ENCODE data around the gene AK4.
"Not testable (repeated sequence)": the region's sequence is repeated elsewhere in the genome, so short reads cannot be mapped to it uniquely, and the experiment has no call there.

Gene AK4

GRCh38 chr1:65150108-65150463, 2.1 kb downstream of the AK4 start:
- in situ Hi-C loops (cut with MboI; ENCODE audit: low sequenced_read_pairs) = no loop called here

DNA sequence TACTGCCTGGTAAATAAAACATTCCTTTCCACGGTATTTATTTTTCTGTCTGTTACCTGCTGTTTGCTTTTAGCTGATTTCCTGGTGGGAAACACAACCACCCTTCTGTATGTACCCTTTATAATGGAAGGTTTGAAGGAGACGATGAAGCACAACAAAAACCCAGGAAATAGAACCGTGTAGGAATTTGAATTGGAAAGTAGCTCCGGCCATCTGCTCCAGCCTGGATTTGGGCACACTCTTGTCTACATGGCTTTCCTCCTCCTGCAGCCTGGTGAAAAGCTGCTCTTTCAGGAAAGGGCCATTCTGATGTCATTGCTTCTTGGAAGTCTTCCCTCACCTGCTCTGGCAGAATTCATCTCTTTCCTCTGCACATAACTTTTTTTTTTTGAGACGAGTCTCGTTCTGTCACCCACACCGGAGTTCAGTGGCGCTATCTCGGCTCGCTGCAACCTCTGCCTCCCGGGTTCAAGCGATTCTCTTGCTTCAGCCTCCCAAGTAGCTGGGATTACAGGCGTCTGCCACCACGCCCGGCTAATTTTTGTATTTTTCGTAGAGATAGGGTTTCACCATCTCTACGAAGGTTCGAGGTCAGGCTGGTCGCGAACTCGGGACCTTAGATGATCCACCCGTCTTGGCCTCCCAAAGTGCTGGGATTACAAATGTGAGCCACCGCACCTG, 2.7 kb downstream of the AK4 start:
- in situ Hi-C loops (cut with MboI; ENCODE audit: low sequenced_read_pairs) = no loop called here

DNA sequence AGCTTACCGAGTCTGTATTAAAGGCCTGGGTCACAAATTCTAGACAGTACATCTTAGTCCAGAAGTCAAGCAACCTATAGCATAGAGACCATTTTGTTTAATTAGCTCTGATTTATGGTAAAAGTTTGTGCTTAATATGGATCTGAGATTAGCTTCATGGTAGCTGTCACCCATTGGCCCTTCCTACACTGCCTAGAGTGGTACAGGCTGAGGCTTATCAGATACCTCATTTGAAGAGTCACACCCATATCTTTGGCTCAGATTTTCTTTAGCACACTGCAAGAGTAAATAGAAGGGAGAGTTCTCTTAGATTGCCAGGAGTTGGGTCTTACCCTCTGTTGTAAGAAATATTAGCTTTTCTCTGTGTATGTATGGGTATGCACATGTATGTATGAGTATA, 3.6 kb downstream of the AK4 start:
- in situ Hi-C loops (cut with MboI; ENCODE audit: low sequenced_read_pairs) = no loop called here

DNA sequence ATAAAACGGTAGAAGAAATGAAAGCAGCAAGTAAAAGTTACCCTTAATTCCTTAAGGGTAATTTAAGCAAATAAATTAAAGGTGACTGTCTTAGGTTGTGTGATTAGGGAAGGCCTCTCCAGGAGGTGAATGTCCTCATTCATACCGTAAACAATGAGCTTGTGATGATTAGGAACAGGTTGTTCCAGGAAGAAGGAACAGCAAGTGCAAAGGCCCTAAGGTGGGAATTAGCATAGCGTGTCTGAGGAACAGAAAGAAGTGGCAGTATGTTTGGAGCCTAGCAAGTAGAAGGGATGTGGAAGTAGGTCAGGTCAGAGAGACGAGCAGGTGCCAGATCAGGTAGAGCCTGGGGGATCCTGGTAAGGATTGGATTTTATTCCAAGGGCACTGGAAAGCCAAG, 5.6 kb downstream of the AK4 start:
- in situ Hi-C loops (cut with MboI; ENCODE audit: low sequenced_read_pairs) = no loop called here

DNA sequence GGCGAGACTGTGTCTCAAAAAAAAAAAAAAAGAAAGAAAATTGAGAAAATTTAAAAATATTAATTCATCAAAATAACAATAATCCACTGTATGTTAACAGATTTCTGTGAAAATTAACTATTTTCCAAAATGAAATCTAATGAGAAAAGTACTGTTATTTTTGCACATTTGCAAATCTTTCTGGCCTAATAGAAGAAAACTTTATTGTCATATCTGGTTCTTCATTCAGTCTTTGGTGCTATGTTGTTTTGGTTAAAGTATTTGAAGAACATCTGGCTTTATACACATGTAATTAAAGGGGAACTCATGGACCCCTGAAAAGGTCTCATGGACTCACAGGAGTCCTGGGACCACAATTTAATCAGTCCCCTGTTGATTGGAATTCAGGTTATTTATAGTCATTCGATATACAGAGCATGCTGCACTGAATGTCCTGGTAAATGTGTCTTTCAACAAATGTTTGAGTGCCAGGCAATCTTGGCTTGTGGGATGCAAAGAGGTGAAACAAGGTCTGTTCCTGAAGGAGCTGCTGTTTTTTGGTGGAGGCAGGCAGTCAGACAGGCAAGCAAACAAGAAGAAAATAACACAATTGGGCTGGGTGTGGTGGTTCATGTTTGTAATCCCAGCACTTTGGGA, 9.0 kb downstream of the AK4 start:
- in situ Hi-C loops (cut with MboI; ENCODE audit: low sequenced_read_pairs) = no loop called here

GRCh38 chr1:65157546-65157941, 9.5 kb downstream of the AK4 start:
- in situ Hi-C loops (cut with MboI; ENCODE audit: low sequenced_read_pairs) = no loop called here

DNA sequence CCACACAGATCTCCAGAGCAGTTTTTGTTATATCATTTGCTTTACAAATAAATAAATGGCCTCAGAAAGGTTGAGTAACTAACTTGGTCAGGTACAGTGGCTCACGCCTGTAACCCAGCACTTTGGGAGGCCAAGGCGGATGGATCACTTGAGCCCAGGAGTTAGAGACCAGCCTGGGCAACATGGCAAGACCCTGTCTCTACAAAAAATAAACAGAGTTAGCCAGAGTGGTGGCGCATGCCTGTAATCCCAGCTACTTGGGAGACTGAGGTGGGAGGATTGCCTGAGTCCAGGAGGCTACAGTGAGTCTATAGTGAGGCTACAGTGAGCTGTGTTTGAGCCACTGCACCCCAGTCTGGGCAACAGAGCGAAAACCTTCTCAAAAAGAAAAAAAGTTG, 11.3 kb downstream of the AK4 start:
- in situ Hi-C loops (cut with MboI; ENCODE audit: low sequenced_read_pairs) = not testable (repeated sequence)

- in situ Hi-C loops (cut with MboI; ENCODE audit: low sequenced_read_pairs) = no loop called here
Observed at GRCh38 chr1:65159801-65160523, 12.0 kb downstream of the AK4 start.

DNA sequence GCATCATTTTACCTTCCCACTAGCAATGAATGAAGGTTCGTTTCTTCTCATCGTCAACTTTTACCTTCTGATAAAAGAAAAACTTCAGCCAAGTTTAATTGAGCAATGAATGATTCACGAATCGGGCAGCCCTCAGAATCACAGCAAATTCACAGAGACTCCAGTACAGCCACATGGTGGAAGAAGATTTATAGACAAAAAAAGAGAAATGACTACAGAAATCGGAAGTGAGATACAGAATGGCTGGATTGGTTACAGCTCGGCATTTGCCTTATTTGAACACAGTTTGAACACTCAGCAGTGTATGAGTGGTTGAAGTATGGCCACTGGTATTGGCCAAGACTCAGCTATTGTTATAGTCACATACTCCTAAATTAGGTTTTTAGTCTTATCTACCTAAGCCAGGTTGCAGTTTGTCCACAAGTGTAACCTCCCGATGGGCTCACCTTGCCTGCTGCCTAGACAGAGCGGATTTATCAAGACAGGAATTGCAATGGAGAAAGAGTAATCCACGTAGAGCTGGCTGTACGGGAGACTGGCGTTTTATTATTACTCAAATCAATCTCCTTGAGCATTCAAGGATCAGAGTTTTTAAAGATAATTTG, 15.3 kb downstream of the AK4 start:
- in situ Hi-C loops (cut with MboI; ENCODE audit: low sequenced_read_pairs) = no loop called here

GRCh38 chr1:65164101-65164500, 16.1 kb downstream of the AK4 start:
- in situ Hi-C loops (cut with MboI; ENCODE audit: low sequenced_read_pairs) = not testable (repeated sequence)

DNA sequence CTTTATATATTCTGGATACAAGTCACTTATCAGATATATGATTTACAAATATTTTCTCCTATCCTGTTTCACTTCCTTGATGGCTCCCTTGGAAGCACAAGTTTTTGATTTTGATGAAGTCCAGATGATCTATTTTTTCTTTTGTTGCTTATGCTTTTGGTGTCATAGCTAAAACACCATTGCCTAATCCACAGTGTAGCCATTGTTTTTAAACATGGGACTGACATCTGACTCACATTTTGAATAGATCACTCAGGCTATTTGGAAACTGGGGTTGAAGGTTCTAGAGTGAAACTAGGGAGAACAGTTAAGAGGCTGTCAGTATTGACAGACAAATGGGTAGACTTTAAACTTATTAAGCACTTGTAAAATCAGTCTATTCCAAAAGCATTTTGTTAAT, 16.6 kb downstream of the AK4 start:
- in situ Hi-C loops (cut with MboI; ENCODE audit: low sequenced_read_pairs) = no loop called here

- in situ Hi-C loops (cut with MboI; ENCODE audit: low sequenced_read_pairs) = no loop called here
Observed at GRCh38 chr1:65165269-65165993, 17.4 kb downstream of the AK4 start.

DNA sequence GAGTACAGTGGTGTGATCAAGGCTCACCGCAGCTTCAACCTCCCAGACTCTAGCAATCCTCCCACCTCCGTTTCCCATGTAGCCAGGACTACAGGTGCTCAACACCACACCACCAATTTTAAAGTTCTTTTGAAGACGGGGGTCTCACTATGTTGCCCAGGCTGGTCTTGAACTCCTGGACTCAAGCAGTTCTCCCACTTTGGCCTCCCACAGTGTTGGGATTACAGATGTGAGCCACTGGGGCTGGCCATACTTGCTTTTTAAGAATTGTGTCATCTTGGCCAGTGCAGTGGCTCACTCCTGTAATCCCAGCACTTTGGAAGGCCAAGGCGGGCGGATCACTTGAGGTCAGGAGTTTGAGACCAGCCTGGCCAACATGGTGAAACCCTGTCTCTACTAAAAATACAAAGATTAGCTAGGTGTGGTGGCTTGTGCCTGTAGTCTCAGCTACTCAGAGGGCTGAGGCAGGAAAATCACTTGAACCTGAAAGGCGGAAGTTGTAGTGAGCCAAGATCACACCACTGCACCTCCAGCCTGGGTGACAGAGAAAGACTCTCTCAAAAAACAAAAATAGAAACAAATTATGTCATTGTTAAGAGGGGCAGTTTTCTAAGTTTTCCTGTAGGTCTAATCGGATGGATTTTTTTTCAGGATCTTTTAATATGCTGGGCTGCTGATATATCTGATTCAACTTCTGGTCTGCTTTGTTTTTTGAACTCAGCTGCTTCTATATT, 18.7 kb downstream of the AK4 start:
- in situ Hi-C loops (cut with MboI; ENCODE audit: low sequenced_read_pairs) = no loop called here

- in situ Hi-C loops (cut with MboI; ENCODE audit: low sequenced_read_pairs) = no loop called here
Observed at GRCh38 chr1:65167586-65168242, 19.7 kb downstream of the AK4 start.

DNA sequence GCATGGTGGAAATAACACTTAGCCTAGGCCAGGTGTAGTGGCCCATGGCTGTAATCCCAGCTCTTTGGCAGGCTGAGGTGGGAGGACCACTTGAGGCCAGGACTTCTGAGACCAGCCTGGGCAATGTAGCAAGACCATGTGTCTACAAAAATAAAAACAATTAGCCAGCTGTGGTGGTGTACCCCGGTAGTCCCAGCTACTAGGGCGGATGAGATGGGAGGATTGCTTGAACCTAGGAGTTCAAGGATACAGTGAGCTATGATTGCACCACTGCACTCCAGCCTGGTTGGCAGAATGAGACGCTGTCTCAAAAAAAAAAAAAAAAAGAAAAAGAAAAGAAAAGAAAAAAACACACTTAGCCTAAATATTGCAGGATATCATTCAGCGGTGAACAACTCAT, 20.9 kb downstream of the AK4 start:
- in situ Hi-C loops (cut with MboI; ENCODE audit: low sequenced_read_pairs) = no loop called here

DNA sequence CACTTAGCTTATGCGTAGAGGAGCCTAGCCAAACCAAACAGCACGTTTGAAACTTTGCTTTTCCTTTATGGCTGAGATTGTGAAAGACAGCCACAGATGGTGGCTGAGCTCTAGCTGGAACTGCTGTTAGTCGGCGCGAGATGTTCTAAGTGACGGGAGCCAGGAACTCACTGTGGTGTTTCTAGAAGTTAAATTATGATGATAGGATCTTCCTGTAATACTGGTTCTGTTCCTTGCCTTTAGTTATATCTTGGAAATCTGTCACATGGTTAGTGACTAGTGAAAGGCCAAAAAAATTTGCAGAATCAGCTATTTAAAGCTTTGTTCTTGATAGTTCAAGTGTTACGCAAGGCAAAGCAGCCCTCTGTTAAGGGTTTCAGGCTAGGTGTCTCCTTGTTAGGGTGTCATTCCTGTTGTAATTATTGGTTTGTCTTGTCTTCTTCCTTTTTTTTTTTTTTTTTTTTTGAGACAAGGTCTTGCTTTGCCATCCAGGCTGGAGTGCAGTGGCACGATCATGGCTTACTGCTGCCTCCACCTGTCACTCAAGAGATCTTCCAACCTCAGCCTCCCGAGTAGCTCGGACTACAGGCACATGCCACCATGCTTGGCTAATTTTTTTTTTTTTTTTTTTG, 22.6 kb downstream of the AK4 start:
- in situ Hi-C loops (cut with MboI; ENCODE audit: low sequenced_read_pairs) = no loop called here

- in situ Hi-C loops (cut with MboI; ENCODE audit: low sequenced_read_pairs) = no loop called here
Observed at GRCh38 chr1:65172936-65173690, 25.1 kb downstream of the AK4 start.

- in situ Hi-C loops (cut with MboI; ENCODE audit: low sequenced_read_pairs) = no loop called here
Observed at GRCh38 chr1:65174585-65174984, 26.6 kb downstream of the AK4 start.

Measured in hTERT RPE-1 (cell line).